ENCODE results near the gene PCBP3. TPM values are rescaled to one million over a fixed set of nuclear protein-coding genes. Genes with fewer than 3 reads are reported as not detected.
"Not testable (repeated sequence)": the region's sequence is repeated elsewhere in the genome, so short reads cannot be mapped to it uniquely, and the experiment has no call there.

PCBP3 gene
- total RNA-seq, 1 experiment from 2014 or later = not detected

GRCh38 chr21:45618287-45618686, 25.2 kb upstream of the PCBP3 start:
- Histone ChIP-seq H4K20me1 (ENCODE audit: insufficient read depth, low read depth, low read length) (no peaks in the 10 kb centered on the region), H2AFZ (ENCODE audit: low read length) (no peak overlapping the region), H3K36me3 (ENCODE audit: insufficient read depth, low read length) (no peaks in the 10 kb centered on the region), H3K27ac (ENCODE audit: low read length) (no peak overlapping the region), H3K4me1 (ENCODE audit: low read length) (no peaks in the 10 kb centered on the region), H3K4me3 (ENCODE audit: low read length) (no peak overlapping the region), H3K9me2 (replicated peaks; ENCODE audit: insufficient read depth, low read length) (no peaks in the 10 kb centered on the region), H3K4me2 (ENCODE audit: low read depth, low read length, poor library complexity, severe bottlenecking) (no peak overlapping the region), H3K27me3 (ENCODE audit: low read length) (no peaks in the 10 kb centered on the region), H3K9ac (ENCODE audit: low read length) (no peak overlapping the region), H3K79me2 (ENCODE audit: low read length) (no peaks in the 10 kb centered on the region), H3K9me3 (ENCODE audit: low read length) (no peaks in the 10 kb centered on the region)
- DNase-seq = no peak

- no peak overlapping the region for H3K4me2 ChIP-seq (ENCODE audit: low read depth, low read length, poor library complexity, severe bottlenecking)
- no peaks in the 10 kb centered on the region for H4K20me1 ChIP-seq (ENCODE audit: insufficient read depth, low read depth, low read length)
- no peaks in the 10 kb centered on the region for H3K4me1 ChIP-seq (ENCODE audit: low read length)
- H3K36me3 ChIP-seq (ENCODE audit: insufficient read depth, low read length) = no peaks in the 10 kb centered on the region
- no peaks in the 10 kb centered on the region for H3K27me3 ChIP-seq (ENCODE audit: low read length)
- H3K9me3 ChIP-seq (ENCODE audit: low read length) = no peaks in the 10 kb centered on the region
- H3K79me2 ChIP-seq (ENCODE audit: low read length) = no peaks in the 10 kb centered on the region
- H3K27ac ChIP-seq (ENCODE audit: low read length) = no peak overlapping the region
- H3K4me3 ChIP-seq (ENCODE audit: low read length) = no peak overlapping the region
- no peak overlapping the region for H3K9ac ChIP-seq (ENCODE audit: low read length)
- DNase-seq = no peak
- no peaks in the 10 kb centered on the region for H3K9me2 ChIP-seq (replicated peaks; ENCODE audit: insufficient read depth, low read length)
- no peak overlapping the region for H2AFZ ChIP-seq (ENCODE audit: low read length)
These were observed 24.6 kb upstream of the PCBP3 start for GRCh38 chr21:45618846-45619485.

- H3K4me1 ChIP-seq (ENCODE audit: low read length) = no peaks in the 10 kb centered on the region
- H3K9me2 ChIP-seq (replicated peaks; ENCODE audit: insufficient read depth, low read length) = no peaks in the 10 kb centered on the region
- H3K9ac ChIP-seq (ENCODE audit: low read length) = no peak overlapping the region
- H3K4me2 ChIP-seq (ENCODE audit: low read depth, low read length, poor library complexity, severe bottlenecking) = no peak overlapping the region
- no peaks in the 10 kb centered on the region for H3K36me3 ChIP-seq (ENCODE audit: insufficient read depth, low read length)
- H3K9me3 ChIP-seq (ENCODE audit: low read length) = no peaks in the 10 kb centered on the region
- no peak overlapping the region for H3K4me3 ChIP-seq (ENCODE audit: low read length)
- H3K27ac ChIP-seq (ENCODE audit: low read length) = no peak overlapping the region
- no peak overlapping the region for H2AFZ ChIP-seq (ENCODE audit: low read length)
- no peak for DNase-seq
- no peaks in the 10 kb centered on the region for H3K79me2 ChIP-seq (ENCODE audit: low read length)
- H3K27me3 ChIP-seq (ENCODE audit: low read length) = no peaks in the 10 kb centered on the region
- H4K20me1 ChIP-seq (ENCODE audit: insufficient read depth, low read depth, low read length) = no peaks in the 10 kb centered on the region
These were observed 23.2 kb upstream of the PCBP3 start for GRCh38 chr21:45620201-45620923.

GRCh38 chr21:45621435-45622331, 21.8 kb upstream of the PCBP3 start:
- H4K20me1 ChIP-seq (ENCODE audit: insufficient read depth, low read depth, low read length); H2AFZ ChIP-seq (ENCODE audit: low read length); H3K4me3 ChIP-seq (ENCODE audit: low read length); DNase-seq; H3K79me2 ChIP-seq (ENCODE audit: low read length); H3K36me3 ChIP-seq (ENCODE audit: insufficient read depth, low read length); H3K27ac ChIP-seq (ENCODE audit: low read length); H3K9me2 ChIP-seq (replicated peaks; ENCODE audit: insufficient read depth, low read length); H3K9ac ChIP-seq (ENCODE audit: low read length); H3K4me2 ChIP-seq (ENCODE audit: low read depth, low read length, poor library complexity, severe bottlenecking); H3K9me3 ChIP-seq (ENCODE audit: low read length); H3K4me1 ChIP-seq (ENCODE audit: low read length); H3K27me3 ChIP-seq (ENCODE audit: low read length): not testable (repeated sequence)

GRCh38 chr21:45622416-45623097, 21.0 kb upstream of the PCBP3 start:
- H4K20me1 ChIP-seq (ENCODE audit: insufficient read depth, low read depth, low read length) = no peaks in the 10 kb centered on the region
- H3K27me3 ChIP-seq (ENCODE audit: low read length) = no peaks in the 10 kb centered on the region
- no peaks in the 10 kb centered on the region for H3K79me2 ChIP-seq (ENCODE audit: low read length)
- no peak overlapping the region for H3K4me2 ChIP-seq (ENCODE audit: low read depth, low read length, poor library complexity, severe bottlenecking)
- no peak overlapping the region for H3K27ac ChIP-seq (ENCODE audit: low read length)
- no peaks in the 10 kb centered on the region for H3K4me1 ChIP-seq (ENCODE audit: low read length)
- no peaks in the 10 kb centered on the region for H3K9me3 ChIP-seq (ENCODE audit: low read length)
- no peak overlapping the region for H3K9ac ChIP-seq (ENCODE audit: low read length)
- no peak overlapping the region for H3K4me3 ChIP-seq (ENCODE audit: low read length)
- no peaks in the 10 kb centered on the region for H3K36me3 ChIP-seq (ENCODE audit: insufficient read depth, low read length)
- DNase-seq = no peak
- H2AFZ ChIP-seq (ENCODE audit: low read length) = no peak overlapping the region
- no peaks in the 10 kb centered on the region for H3K9me2 ChIP-seq (replicated peaks; ENCODE audit: insufficient read depth, low read length)

- no peaks in the 10 kb centered on the region for H3K9me3 ChIP-seq (ENCODE audit: low read length)
- no peak overlapping the region for H3K4me3 ChIP-seq (ENCODE audit: low read length)
- no peaks in the 10 kb centered on the region for H3K9me2 ChIP-seq (replicated peaks; ENCODE audit: insufficient read depth, low read length)
- H3K27me3 ChIP-seq (ENCODE audit: low read length) = no peaks in the 10 kb centered on the region
- H4K20me1 ChIP-seq (ENCODE audit: insufficient read depth, low read depth, low read length) = no peaks in the 10 kb centered on the region
- no peak overlapping the region for H3K9ac ChIP-seq (ENCODE audit: low read length)
- H3K27ac ChIP-seq (ENCODE audit: low read length) = no peak overlapping the region
- no peak overlapping the region for H3K4me2 ChIP-seq (ENCODE audit: low read depth, low read length, poor library complexity, severe bottlenecking)
- H3K4me1 ChIP-seq (ENCODE audit: low read length) = no peaks in the 10 kb centered on the region
- H3K36me3 ChIP-seq (ENCODE audit: insufficient read depth, low read length) = no peaks in the 10 kb centered on the region
- no peak overlapping the region for H2AFZ ChIP-seq (ENCODE audit: low read length)
- H3K79me2 ChIP-seq (ENCODE audit: low read length) = no peaks in the 10 kb centered on the region
- no peak for DNase-seq
These were observed 20.1 kb upstream of the PCBP3 start for GRCh38 chr21:45623436-45623835.

- not testable (repeated sequence) for H3K9me2 ChIP-seq (replicated peaks; ENCODE audit: insufficient read depth, low read length); DNase-seq; H2AFZ ChIP-seq (ENCODE audit: low read length); H3K9me3 ChIP-seq (ENCODE audit: low read length); H3K4me2 ChIP-seq (ENCODE audit: low read depth, low read length, poor library complexity, severe bottlenecking); H3K4me1 ChIP-seq (ENCODE audit: low read length); H3K36me3 ChIP-seq (ENCODE audit: insufficient read depth, low read length); H3K4me3 ChIP-seq (ENCODE audit: low read length); H3K27me3 ChIP-seq (ENCODE audit: low read length); H3K9ac ChIP-seq (ENCODE audit: low read length); H4K20me1 ChIP-seq (ENCODE audit: insufficient read depth, low read depth, low read length); H3K27ac ChIP-seq (ENCODE audit: low read length); H3K79me2 ChIP-seq (ENCODE audit: low read length)
These were observed 17.4 kb upstream of the PCBP3 start for GRCh38 chr21:45626127-45626526.
